H4 (cell line): ENCODE results near the gene CDCA3. TPM values are rescaled to one million over a fixed set of nuclear protein-coding genes. Genes with fewer than 3 reads are reported as not detected.
"Not testable (repeated sequence)": the region's sequence is repeated elsewhere in the genome, so short reads cannot be mapped to it uniquely, and the experiment has no call there.

Experiments
- DNase-seq: peaks from one replicate; pipeline ENCODE4 v3.0.0-alpha.2; 2015; ENCODE audit warnings: low spot score
- total RNA-seq: library from RNA; depleted of rRNA; stranded (reverse); fragments of >200 nt; shearing (Covaris generic); gene quantifications from 2 replicates; pipeline ENCODE4 v1.2.3, GENCODE V29; 2014

CDCA3 gene
- total RNA-seq, 1 experiment from 2014 or later: 75.3 TPM

DNA sequence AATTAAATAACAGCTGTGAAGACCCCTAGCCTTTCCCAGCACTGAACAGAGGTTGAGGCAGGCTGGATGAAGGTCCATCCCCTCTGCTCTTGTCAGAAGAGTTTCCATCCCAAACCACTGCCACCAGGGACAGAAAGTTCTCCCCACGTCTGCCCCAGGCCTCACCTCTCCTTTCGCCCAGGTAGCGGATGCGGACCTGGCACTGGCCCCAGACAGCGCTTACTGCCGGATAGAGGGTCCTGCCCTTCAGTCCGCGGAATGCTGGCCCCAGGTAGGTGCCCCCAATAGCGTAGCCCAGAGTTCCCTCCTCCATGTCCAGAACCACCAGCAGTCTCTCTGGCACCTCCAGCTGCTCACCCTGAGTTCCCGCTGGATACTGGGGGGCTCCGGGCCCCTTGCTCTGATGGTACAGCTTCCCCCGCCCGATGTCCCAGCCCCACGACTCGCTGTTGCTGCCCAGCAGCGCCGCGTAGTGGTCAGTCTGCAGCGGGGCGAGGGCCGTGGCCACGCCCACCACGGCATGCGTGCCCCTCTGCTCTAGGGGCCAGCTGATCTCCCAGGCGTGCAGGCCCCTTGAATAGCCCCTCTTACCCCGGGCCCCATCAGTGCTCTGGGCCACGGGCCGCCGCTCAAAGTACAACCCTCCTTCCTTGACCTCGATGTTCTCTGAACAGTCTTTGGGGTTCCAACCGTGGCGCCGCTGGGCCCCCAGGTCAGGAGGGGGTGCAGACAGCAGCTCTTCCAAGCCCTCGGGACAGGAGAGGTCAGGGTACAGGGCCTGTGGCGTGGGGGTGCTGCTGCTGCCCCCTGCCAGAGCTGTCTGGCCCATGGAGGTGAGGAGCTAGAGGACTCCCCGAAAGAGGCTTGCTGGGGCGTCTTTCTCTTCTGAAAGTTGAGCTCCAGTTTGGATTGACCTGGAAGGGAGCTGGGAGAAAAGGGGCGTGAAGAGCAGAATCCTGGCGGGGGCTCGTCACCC is 21.3 kb upstream of the CDCA3 start:
- peak; percentile 84 for DNase-seq

GRCh38 chr12:6871052-6871957 is 20.2 kb upstream of the CDCA3 start:
- peak; percentile 69 for DNase-seq

- not testable (repeated sequence) for DNase-seq
Measured at GRCh38 chr12:6870304-6870703, 19.2 kb upstream of the CDCA3 start.

- peak; percentile 73 for DNase-seq
Measured at GRCh38 chr12:6869049-6870021, 18.2 kb upstream of the CDCA3 start.

DNA sequence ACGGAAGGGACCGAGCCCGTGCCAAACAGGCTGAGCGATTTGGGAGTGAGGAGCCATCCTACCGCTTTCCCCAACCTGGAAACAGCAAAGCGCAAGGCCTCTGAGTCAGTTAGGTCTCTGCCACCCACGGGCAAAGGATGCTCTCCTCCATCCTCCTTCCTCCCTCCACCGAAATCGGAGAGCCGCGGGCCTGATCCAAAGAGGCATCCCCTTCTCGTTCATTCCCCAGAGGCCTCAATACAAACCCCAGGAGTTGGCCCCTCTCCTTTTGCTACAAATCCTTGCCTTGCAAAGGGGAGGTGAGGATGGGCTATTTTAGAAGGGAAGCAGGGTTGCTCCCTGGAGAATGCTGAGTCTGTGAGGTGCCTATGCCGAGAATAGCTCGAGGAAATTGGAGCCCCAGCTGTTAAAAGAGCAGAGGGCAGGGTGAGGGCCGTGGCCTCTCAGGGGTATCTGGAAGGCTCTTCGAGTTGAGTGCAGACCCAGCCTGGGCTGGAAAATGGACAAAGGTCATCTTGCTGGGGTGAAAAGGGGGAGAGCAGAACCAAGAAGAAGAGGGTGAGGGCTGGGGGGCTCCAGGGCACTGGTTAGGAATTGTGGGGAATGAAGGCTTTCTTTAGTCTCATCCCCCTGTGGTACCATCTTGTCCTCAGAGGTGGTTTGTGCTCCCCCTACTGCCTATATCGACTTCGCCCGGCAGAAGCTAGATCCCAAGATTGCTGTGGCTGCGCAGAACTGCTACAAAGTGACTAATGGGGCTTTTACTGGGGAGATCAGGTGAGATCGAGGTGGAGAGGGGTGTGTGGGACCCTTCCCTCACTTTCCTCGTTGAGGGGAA is 17.3 kb upstream of the CDCA3 start:
- DNase-seq: no peak

GRCh38 chr12:6867413-6868210 is 16.5 kb upstream of the CDCA3 start, which contains the start of gene TPI1:
TPI1 (plus strand) TSS chr12:6867531; CDS start chr12:6867567, 36 bp downstream.
- DNase-seq: peak; percentile 66

DNA sequence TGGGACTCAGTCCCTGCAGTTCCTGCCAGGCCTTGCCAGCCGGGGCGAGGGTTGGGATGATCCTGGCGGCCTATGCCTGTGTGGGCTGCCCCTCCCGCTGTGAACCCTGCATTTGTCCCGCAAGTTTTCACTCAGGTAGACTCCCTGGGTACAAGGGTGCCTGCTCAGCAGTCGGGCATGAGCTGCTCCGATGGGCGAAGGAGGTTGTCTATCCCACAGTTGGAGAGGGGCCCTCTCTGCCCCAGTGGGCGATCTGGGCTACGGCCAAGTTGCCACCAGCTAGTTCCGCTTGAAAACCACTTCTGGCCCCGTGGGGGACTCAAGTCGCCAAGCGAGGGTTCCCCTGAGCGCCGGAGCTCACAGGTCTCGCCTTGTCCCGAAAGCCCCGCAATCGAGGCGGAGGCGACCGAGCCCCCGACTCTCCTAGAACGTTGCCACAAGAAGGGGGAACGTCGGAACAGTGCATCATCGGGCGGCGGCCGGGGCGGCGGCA is 15.9 kb upstream of the CDCA3 start:
- DNase-seq: no peak

- DNase-seq: no peak
Measured at GRCh38 chr12:6866163-6866919, 15.3 kb upstream of the CDCA3 start.

DNA sequence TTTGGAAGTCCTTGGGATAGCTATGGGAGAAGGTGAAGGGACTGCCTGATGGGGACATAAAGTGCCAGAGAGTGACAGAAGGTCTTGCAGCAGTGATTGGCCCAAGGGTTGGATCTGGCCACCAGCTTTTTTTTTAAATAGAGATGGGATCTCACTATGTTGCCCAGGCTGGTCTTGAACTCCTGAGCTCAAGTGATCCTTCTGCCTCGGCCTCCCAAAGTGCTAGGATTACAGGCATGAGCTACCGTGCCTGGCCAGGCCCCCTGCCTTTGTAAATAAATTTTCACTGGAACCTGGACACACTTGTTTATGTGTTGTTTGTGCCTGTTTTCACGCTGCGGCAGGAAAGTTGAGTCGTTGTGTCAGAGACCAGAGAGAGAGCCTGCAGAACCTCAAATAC is 14.2 kb upstream of the CDCA3 start:
- DNase-seq: not testable (repeated sequence)

GRCh38 chr12:6863586-6864321 is 12.7 kb upstream of the CDCA3 start:
- DNase-seq: no peak

DNA sequence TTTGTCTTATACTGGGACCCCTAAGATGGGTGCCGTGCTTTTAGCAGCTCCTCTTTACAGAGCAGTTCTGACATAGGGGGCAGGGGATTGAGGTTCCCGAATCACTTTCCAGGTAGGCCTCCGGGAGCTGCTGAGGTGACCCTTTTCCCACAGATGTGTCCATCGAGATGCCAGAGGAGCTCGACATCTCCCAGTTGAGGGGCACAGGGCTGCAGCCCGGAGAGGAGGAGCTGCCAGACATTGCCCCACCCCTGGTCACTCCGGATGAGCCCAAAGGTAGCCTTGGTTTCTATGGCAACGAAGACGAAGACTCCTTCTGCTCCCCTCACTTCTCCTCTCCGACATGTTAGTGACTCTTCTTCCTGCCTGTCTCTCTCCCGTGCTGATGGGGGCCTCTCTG is 11.9 kb upstream of the CDCA3 start:
- no peak for DNase-seq

DNA sequence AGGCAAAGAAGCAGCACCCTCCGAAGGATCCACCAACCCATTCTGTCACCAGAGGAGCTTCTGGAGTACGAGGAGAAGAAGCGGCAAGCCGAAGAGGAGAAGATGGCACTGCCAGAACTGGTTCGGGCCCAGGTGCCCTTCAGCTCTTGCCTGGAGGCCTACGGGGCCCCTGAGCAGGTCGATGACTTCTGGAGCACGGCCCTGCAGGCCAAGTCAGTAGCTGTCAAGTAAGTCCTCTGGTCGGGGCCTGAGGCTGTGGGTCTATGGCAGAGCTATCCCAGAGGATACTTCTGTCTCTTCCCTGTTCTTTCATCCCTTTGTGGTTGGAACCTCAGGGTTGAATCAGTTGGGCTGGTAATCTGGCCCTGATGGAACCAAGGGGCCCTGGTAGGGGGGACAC is 10.3 kb upstream of the CDCA3 start:
- DNase-seq: no peak

GRCh38 chr12:6860942-6861341 is 9.9 kb upstream of the CDCA3 start:
- no peak for DNase-seq

DNA sequence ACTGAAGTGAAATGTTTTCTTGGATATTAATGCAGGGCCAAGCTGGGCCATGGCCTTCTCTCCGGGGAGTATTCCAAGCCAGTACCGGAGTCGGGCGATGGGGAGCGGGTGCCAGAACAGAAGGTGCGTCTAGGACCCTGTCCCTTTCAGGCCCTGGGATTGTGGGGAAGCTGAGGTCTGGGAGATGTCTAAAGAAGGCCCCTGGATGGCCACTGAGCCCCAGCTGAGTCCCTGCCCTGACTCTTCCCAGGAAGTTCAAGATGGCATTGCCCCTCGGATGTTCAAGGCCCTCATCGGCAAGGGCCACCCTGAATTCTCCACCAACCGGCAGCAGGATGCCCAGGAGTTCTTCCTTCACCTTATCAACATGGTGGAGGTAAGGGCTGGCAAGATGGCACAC is 9.0 kb upstream of the CDCA3 start:
- DNase-seq: no peak

DNA sequence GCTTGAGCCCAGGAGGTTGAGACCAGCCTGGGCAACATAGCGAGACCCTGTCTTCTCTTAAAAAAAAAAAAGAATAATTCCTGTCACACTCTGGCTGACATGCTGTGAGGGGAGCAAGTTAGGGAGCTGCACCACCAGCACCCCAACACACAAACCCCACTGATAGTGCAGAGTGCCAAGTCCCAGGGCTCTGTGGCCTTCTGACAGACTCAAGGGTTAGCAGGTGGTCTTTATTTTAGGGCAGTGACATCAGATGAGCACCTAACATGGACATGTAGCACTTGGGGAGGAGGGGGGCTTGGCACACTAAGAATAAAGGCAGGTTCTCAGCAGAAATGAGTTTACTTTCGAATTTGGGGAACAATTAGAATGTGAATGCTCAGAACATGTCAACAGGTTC is 7.7 kb upstream of the CDCA3 start:
- no peak for DNase-seq

- no peak for DNase-seq
Measured at GRCh38 chr12:6855322-6855721, 4.2 kb upstream of the CDCA3 start.

- DNase-seq: no peak
Measured at GRCh38 chr12:6854036-6854435, 3.0 kb upstream of the CDCA3 start.

- DNase-seq: no peak
Measured at GRCh38 chr12:6853626-6854025, 2.5 kb upstream of the CDCA3 start.
